COR-L47 (cell line): ENCODE data around the gene GALNT9.

Experiments used
- DNase-seq: peaks from one replicate; lab custom pipeline; 2025; lab: John Stamatoyannopoulos, UW

Gene GALNT9

GRCh38 chr12:132344181-132344580 lies 14.8 kb upstream of the GALNT9 start:
- no peak for DNase-seq

- no peak for DNase-seq
Measured at GRCh38 chr12:132343294-132344004, 14.1 kb upstream of the GALNT9 start.

GRCh38 chr12:132342251-132343227 lies 13.2 kb upstream of the GALNT9 start:
- DNase-seq: no peak

- no peak for DNase-seq
Measured at GRCh38 chr12:132341318-132342050, 12.1 kb upstream of the GALNT9 start.

DNA sequence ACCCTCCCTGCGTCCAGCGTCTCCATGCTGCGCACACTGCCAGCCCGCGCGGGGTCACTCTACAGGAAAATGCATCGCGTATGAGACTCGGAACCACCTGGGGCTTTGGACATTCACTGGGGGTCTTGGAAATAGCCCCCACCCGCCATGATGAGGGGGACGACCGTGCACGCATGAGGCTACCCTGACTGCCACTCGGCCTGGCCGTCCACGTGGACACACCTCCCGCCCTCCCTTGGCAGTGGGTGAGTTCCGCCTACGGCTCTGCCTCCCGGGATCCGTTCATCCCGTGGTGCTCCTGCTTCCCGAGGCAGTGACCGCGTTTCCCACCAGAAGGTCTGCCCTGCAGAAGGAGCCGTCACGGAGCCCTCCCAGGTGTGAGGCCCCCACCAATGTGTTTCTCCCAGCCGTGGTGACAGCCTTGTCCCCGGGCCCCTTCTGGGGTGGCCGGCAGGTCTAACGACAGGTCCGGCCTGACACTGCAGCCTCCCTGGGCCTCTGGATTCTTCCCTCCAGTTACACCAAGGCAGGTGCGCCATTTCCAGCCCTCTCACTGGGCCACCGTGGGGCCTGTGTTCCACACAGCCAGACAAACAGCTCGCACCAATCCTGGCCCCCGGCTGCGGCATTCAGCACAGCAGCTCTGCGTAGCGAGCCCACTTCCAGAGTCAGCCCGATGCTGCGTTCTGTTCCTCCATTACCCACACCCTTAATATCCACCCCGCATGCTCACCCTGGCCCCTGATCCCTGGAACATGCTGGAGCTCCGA lies 11.1 kb upstream of the GALNT9 start:
- DNase-seq: no peak

DNA sequence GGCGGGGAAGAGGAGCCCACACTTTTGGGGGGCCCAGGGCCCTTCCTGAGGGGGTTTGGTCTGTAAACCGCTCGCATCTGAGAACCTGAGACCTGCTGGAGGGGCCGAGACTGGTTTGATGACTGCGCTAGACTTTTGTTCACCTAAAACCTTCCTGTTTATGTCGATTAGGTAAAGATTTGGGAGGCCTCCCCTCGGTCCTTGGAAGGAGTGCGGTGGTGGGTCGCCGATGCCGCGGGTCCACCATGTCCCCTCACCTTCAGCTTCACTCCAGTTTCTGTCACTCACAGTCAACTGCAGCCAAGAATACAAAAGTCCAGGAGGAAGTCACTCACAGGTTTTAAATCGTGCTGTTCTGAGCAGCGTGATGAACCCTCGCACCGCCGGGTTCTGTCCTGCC lies 10.5 kb upstream of the GALNT9 start:
- no peak for DNase-seq

- DNase-seq: no peak
Measured at GRCh38 chr12:132338781-132339180, 9.4 kb upstream of the GALNT9 start.

DNA sequence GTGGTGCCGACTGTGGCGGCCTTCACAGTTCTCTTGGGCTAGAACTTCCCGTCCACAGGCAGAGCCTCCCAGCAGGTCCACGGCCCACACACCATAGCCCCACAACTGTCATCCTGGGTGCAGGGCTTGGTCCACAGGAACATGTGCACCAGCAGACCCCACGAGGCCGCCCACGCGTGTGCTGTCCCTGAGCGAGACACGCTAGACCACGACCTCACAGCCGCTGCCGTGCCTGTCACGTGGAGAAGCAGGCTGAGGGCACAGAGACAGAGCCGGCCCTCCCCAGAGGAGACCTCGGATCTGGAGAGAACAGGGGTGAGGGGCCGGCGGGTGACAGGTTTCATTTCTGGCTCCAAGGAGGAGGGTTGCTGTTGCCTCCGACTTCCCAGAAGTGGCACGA lies 8.9 kb upstream of the GALNT9 start:
- DNase-seq: no peak

- no peak for DNase-seq
Measured at GRCh38 chr12:132337557-132337956, 8.2 kb upstream of the GALNT9 start.

GRCh38 chr12:132336451-132337413 lies 7.3 kb upstream of the GALNT9 start:
- DNase-seq: no peak

DNA sequence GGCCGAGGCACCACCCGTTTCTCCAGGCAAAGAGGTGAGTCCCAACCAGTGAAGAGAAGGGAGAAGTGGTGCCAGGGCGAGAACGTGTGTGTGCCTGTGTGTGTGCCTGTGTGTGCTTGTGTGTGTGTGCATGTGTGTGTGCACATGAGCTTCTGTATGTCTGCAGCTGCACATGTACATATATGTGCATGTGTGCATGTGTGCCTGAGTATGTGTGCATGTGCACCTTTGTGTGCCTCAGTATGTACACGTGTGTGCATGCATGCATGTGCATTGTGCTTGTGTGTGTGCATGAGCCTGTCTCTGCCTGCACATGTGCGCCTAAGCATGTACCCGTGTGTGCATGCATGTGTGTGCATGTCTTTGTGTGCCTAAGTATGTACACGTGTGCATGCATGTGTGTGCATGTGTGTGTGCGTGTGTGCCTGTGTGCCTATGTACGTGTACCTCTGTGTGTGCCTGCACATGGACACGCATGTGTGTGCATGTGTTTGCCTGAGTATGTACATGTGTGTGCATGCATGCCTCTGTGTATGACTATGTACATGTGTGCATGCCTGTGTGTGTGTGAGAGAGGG lies 5.9 kb upstream of the GALNT9 start:
- DNase-seq: no peak

DNA sequence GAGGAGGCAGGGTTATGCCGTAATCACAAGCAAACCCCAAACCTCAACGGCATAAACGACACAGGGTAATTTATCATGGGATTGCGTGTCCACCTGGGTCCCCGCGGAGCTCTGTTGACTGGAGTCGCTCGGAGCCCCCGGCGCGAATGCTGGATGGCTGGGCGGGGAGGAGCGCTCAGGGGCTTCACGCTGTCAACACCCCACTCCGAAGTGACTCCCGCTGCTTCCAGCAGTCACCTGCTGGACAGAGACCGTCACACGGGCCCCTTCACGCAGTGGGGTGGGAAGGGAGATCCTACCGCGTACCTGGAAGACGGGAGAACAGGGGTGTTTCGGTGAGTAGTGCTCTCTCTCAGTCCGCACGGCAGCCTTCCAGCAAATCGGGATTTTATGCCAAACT lies 4.4 kb upstream of the GALNT9 start:
- DNase-seq: no peak

DNA sequence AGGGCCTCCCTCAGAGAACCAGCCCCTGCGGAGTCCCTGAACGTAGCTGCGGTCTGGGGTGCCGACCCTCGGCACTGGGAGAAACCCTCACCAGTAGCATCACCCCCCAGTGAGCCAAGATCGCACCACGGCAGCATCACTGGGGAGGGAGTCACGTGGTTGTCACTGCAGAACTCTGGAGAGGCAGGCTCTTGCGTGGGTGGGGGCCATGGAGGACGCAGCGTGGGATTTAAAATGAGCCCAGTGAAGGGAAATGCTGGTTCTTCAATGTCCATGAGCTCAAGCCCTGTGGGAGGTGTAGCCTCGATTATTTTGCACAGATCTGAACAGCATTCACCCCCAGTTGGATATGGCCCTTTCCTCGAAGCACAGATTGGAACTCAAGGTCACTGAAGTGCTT lies 3.9 kb upstream of the GALNT9 start:
- DNase-seq: no peak

GRCh38 chr12:132330549-132330881 lies 1.1 kb upstream of the GALNT9 start:
- DNase-seq: no peak

- no peak for DNase-seq
Measured at GRCh38 chr12:132329720-132330548, 545 bp upstream of the GALNT9 start.

GRCh38 chr12:132328282-132329029 lies 933 bp downstream of the GALNT9 start:
- DNase-seq: no peak

DNA sequence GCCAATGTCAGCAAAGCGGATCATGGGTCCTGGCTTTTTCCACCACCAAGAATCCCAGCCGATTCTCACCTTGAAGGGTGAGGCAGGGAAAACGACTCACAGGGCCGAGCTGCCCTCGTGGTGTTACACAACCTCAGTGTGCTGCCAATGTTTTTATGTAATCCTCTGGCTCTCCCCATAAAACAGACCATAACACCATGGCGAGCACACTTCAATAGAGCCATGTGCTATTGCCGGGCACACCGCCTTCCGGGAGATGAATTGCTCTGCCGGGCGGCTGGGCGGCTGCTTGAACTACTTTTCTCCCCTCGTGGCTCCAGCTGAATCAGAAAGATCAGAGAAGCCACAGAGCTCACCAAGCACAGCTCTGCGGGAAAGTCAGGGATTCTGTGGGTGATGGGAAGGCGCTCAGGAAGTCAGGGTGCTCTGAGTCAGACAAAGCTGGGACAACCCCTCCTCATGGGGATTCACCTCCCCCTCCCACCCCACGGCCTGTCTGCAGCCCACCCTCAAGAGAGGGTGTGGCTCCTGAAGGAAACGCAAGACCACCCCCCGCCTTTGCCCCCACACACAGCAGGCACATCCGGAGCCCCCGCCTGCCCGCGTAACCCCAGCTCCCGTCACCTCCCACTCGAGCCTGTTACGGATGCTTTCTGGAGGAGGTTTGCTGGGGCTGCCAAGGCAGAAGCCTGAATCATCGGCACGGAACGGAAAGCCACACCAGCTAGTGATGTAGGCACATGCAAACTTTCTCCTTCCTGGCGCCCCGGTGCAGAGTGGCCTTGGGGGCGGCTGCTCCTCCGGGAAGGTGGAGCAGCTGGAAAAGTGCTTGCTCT lies 1.8 kb downstream of the GALNT9 start:
- no peak for DNase-seq

DNA sequence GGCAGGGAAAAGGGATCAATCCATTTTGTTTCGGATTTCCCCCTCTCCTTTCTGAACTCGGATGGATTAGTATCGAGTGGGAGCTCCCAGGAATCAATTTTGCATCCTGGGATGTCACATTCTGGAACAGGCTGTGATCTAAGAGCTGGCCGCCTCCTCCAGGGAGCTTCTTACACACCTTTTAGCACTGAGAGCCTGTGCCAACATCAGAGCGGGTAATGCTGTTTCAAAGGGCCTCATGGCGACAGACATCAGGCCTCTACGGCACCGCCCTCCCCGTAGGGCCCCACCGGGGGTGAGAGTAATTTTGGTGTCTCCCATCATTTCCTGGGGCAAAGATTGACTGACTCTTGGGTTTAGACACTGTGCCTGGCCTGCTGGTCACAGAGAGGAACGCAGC lies 2.7 kb downstream of the GALNT9 start:
- no peak for DNase-seq
